Cortex of kidney (tissue), 1 donor: ENCODE data around the gene ITPKC.
"Not testable (repeated sequence)": the region's sequence is repeated elsewhere in the genome, so short reads cannot be mapped to it uniquely, and the experiment has no call there.

Experiments used
- DNase-seq: peaks from one replicate; lab custom pipeline; 2025; lab: John Stamatoyannopoulos, UW

Gene ITPKC

GRCh38 chr19:40768869-40769268 lies 52.0 kb downstream of the ITPKC start:
- no peak for DNase-seq

- DNase-seq, result not testable (repeated sequence)
Measured at GRCh38 chr19:40771101-40771862, 54.4 kb downstream of the ITPKC start.

- DNase-seq, result no peak
Measured at GRCh38 chr19:40774916-40775631, 58.2 kb downstream of the ITPKC start, which contains the start of gene MIA. TSS of gene MIA (plus strand) at chr19:40775521. CDS start at chr19:40775543, 22 bp downstream.

GRCh38 chr19:40775632-40776022 lies 58.7 kb downstream of the ITPKC start:
- DNase-seq, result no peak

GRCh38 chr19:40776364-40776763 lies 59.5 kb downstream of the ITPKC start:
- DNase-seq, result no peak

GRCh38 chr19:40776932-40777644 lies 60.2 kb downstream of the ITPKC start:
- no peak for DNase-seq

- no peak for DNase-seq
Measured at GRCh38 chr19:40777645-40777936, 60.7 kb downstream of the ITPKC start.

- DNase-seq, result peak; percentile 77
Measured at GRCh38 chr19:40777937-40778705, 61.2 kb downstream of the ITPKC start, which contains the start of gene RAB4B. TSS of gene RAB4B (plus strand) at chr19:40778247. CDS start at chr19:40778376, 129 bp downstream.

- DNase-seq, result no peak
Measured at GRCh38 chr19:40778706-40779284, 61.9 kb downstream of the ITPKC start.

- DNase-seq, result no peak
Measured at GRCh38 chr19:40780582-40780981, 63.7 kb downstream of the ITPKC start.

- DNase-seq, result no peak
Measured at GRCh38 chr19:40781140-40781539, 64.2 kb downstream of the ITPKC start.

GRCh38 chr19:40783711-40784110 lies 66.8 kb downstream of the ITPKC start:
- no peak for DNase-seq

- DNase-seq, result not testable (repeated sequence)
Measured at GRCh38 chr19:40784146-40784545, 67.2 kb downstream of the ITPKC start.

- DNase-seq, result no peak
Measured at GRCh38 chr19:40785526-40785925, 68.6 kb downstream of the ITPKC start.

GRCh38 chr19:40786060-40787037 lies 69.4 kb downstream of the ITPKC start:
- no peak for DNase-seq
